HCT116 (cell line): ENCODE measurements around the gene COL7A1. TPM values are rescaled to one million over a fixed set of nuclear protein-coding genes. Genes with fewer than 3 reads are reported as not detected.
A peak's percentile ranks its signal among the peaks of the same experiment; 100 is the strongest.

Experiments used
- ATAC-seq: fragments of 200-7000 bp; cut with Tn5 transposase; 2 replicates; pipeline ENCODE4 v1.9.1; 2020; ENCODE audit warnings: mild to moderate bottlenecking, moderate library complexity
- BruUV-seq: library from RNA; stranded (reverse); fragments of 400-500 nt; replicated peaks from 2 replicates; lab custom pipeline; 2021; lab: Mats Ljungman, UMichigan
- CTCF ChIA-PET: fragments of 300-600 bp; sonication (Branson Sonifier 250); formaldehyde crosslinking; loops from one replicate; lab custom pipeline; 2021; ENCODE audit warnings: antibody characterized with exemption; lab: Charles Lee
- POLR2A ChIA-PET: fragments of 300-600, 350-600 bp; sonication (Branson Sonifier 250); formaldehyde crosslinking; loops from one replicate; lab custom pipeline; 2021; ENCODE audit warnings: antibody characterized with exemption; lab: Charles Lee
- RAD21 ChIA-PET, 2 experiments: fragments of 300-600 bp; sonication (Branson Sonifier 250); formaldehyde crosslinking; loops; one replicate each; lab custom pipeline; 2023; ENCODE audit warnings: low total read pairs in 2 of 2; ENCODE audit not compliant: uncharacterized antibody in 2 of 2, unreplicated experiment in 2 of 2, low non-redundant PET in 1 of 2; lab: Charles Lee
- DNase-seq: peaks from one replicate; pipeline ENCODE4 v3.0.0-alpha.2; 2010; ENCODE audit warnings: low read depth, low spot score
- H2AFZ ChIP-seq: fragments of 200-600 bp; shearing (Covaris generic), sonication (generic); 2 replicates; pipeline ENCODE4 v1.6.1; 2017; ENCODE audit warnings: low read depth, mixed run types, mixed read lengths, antibody characterized with exemption, low read length; ENCODE audit not compliant: poor library complexity, severe bottlenecking
- H3K27ac ChIP-seq: 2 replicates; pipeline ENCODE4 v1.5.1; 2012; ENCODE audit warnings: low read depth, low read length
- H3K27me3 ChIP-seq: fragments of 200-600 bp; sonication (generic); 2 replicates; pipeline ENCODE4 v1.6.1; 2016; ENCODE audit warnings: mixed run types, low read length, mixed read lengths; ENCODE audit not compliant: insufficient read depth
- H3K36me3 ChIP-seq, 2 experiments: fragments of 200-500 bp in 1 of 2; fragments of 200-600 bp in 1 of 2; sonication (Bioruptor generic) in 1 of 2; sonication (generic) in 1 of 2; 2 replicates each; pipeline versions ENCODE4 v1.5.1 to v1.6.1; 2014 to 2016; ENCODE audit warnings: low read length in 2 of 2, inconsistent platforms in 1 of 2, mixed read lengths in 1 of 2, mixed run types in 1 of 2; ENCODE audit not compliant: insufficient read depth in 2 of 2, control insufficient read depth in 1 of 2
- H3K4me1 ChIP-seq, 2 experiments: fragments of 200-600 bp in 1 of 2; sonication (generic) in 1 of 2; 2 replicates each; pipeline versions ENCODE4 v1.5.1 to v1.6.1; 2012 to 2017; ENCODE audit warnings: low read length in 2 of 2, inconsistent platforms in 1 of 2, mild to moderate bottlenecking in 1 of 2, mixed read lengths in 1 of 2, mixed run types in 1 of 2, moderate library complexity in 1 of 2; ENCODE audit not compliant: insufficient read depth in 2 of 2, control insufficient read depth in 1 of 2
- H3K4me2 ChIP-seq: fragments of 200-600 bp; sonication (generic); 2 replicates; pipeline ENCODE4 v1.6.1; 2017; ENCODE audit warnings: mixed run types, low read length, mixed read lengths
- H3K4me3 ChIP-seq, 2 experiments: fragments of 200-600 bp in 1 of 2; sonication (generic) in 1 of 2; replicated peaks in 1 of 2; 2 replicates each; pipeline ENCODE4 v1.5.1; 2011 to 2016; ENCODE audit warnings: low read length in 2 of 2, control low read depth in 1 of 2, low read depth in 1 of 2, mild to moderate bottlenecking in 1 of 2, mixed read lengths in 1 of 2, mixed run types in 1 of 2
- H3K79me2 ChIP-seq: fragments of 200-600 bp; sonication (generic); 2 replicates; pipeline ENCODE4 v1.6.1; 2017; ENCODE audit warnings: mild to moderate bottlenecking, mixed run types, low read length, moderate library complexity, mixed read lengths; ENCODE audit not compliant: insufficient read depth
- H3K9ac ChIP-seq: fragments of 200-600 bp; sonication (generic); 2 replicates; pipeline ENCODE4 v1.6.1; 2016; ENCODE audit warnings: low read length, mixed read lengths
- H3K9me2 ChIP-seq: fragments of 200-600 bp; sonication (generic), shearing (Covaris generic); 2 replicates; pipeline ENCODE4 v1.6.1; 2017; ENCODE audit warnings: mixed run types, mild to moderate bottlenecking, moderate library complexity; ENCODE audit not compliant: insufficient read depth
- H3K9me3 ChIP-seq, 2 experiments: fragments of 200-500 bp in 1 of 2; fragments of 200-600 bp in 1 of 2; sonication (Bioruptor generic) in 1 of 2; sonication (generic) in 1 of 2; 2 replicates each; pipeline ENCODE4 v1.6.1; 2014 to 2017; ENCODE audit warnings: low read length in 2 of 2, mixed read lengths in 2 of 2, inconsistent platforms in 1 of 2, low read depth in 1 of 2, mild to moderate bottlenecking in 1 of 2, mixed run types in 1 of 2, moderate library complexity in 1 of 2; ENCODE audit not compliant: control insufficient read depth in 1 of 2, insufficient read depth in 1 of 2
- H4K20me1 ChIP-seq: fragments of 200-600 bp; sonication (generic), shearing (Covaris generic); 2 replicates; pipeline ENCODE4 v1.6.1; 2017; ENCODE audit warnings: mixed run types, mild to moderate bottlenecking, moderate library complexity; ENCODE audit not compliant: insufficient read depth
- CBX3 ChIP-seq: IDR thresholded peaks from 2 replicates; pipeline ENCODE4 v1.6.1; 2012; ENCODE audit warnings: low read depth
- CEBPB ChIP-seq: IDR thresholded peaks from 2 replicates; pipeline ENCODE4 v1.6.1; 2012; ENCODE audit warnings: low read depth
- ELF1 ChIP-seq: IDR thresholded peaks from 2 replicates; pipeline ENCODE4 v1.6.1; 2012; ENCODE audit warnings: low read depth, borderline replicate concordance
- EZH2 ChIP-seq: fragments of 200-600 bp; sonication (generic); IDR thresholded peaks from 2 replicates; pipeline ENCODE4 v1.6.1; 2017; ENCODE audit warnings: antibody characterized with exemption, mixed run types
- EZH2phosphoT487 ChIP-seq: fragments of 200-600 bp; IDR thresholded peaks from 2 replicates; pipeline ENCODE4 v1.6.1; 2018; ENCODE audit warnings: antibody characterized with exemption, borderline replicate concordance
- JUND ChIP-seq: IDR thresholded peaks from 2 replicates; pipeline ENCODE4 v1.6.1; 2012
- POLR2A ChIP-seq: IDR thresholded peaks from 2 replicates; pipeline ENCODE4 v1.7.0; 2011; ENCODE audit warnings: borderline replicate concordance; ENCODE audit not compliant: insufficient read depth, insufficient read length; ENCODE audit errors: extremely low read depth
- POLR2AphosphoS5 ChIP-seq: IDR thresholded peaks from 2 replicates; pipeline ENCODE4 v1.6.1; 2011; ENCODE audit warnings: mild to moderate bottlenecking, low read depth, low read length, moderate library complexity
- RAD21 ChIP-seq: IDR thresholded peaks from 2 replicates; pipeline ENCODE4 v1.6.1; 2012; ENCODE audit warnings: low read depth, mild to moderate bottlenecking
- SIN3A ChIP-seq: IDR thresholded peaks from 2 replicates; pipeline ENCODE4 v1.6.1; 2012; ENCODE audit warnings: low read depth
- SRF ChIP-seq: IDR thresholded peaks from 2 replicates; pipeline ENCODE4 v1.6.1; 2012; ENCODE audit warnings: low read depth
- YY1 ChIP-seq: IDR thresholded peaks from 2 replicates; pipeline ENCODE4 v1.6.1; 2011; ENCODE audit warnings: low read length, low read depth, moderate library complexity, mild to moderate bottlenecking; ENCODE audit not compliant: insufficient replicate concordance; ENCODE audit errors: extremely low read depth
- ZBTB33 ChIP-seq: IDR thresholded peaks from 2 replicates; pipeline ENCODE4 v1.6.1; 2011; ENCODE audit warnings: mild to moderate bottlenecking, low read length, moderate library complexity; ENCODE audit not compliant: insufficient replicate concordance; ENCODE audit errors: extremely low read depth
- ZFX ChIP-seq: fragments of 450-650 bp; IDR thresholded peaks from 2 replicates; pipeline ENCODE4 v1.6.1; 2017
- ZNF274 ChIP-seq: fragments of 200-500 bp; sonication (Bioruptor generic); IDR thresholded peaks from 2 replicates; pipeline ENCODE4 v1.6.1; 2014; ENCODE audit warnings: mild to moderate bottlenecking, low read depth, low read length, inconsistent platforms
- intact Hi-C: fragments of 100-400 bp; cut with micrococcal nuclease; formaldehyde crosslinking; loops from 2 replicates; pipeline ENCODE4 v1.10.0; 2022
- total RNA-seq: library from RNA; stranded (reverse); gene quantifications from one replicate; pipeline ENCODE4 v1.2.1, GENCODE V29; 2021; ENCODE audit not compliant: unreplicated experiment
- TF ChIP-seq, protein P1 (sequence below): IDR thresholded peaks from 2 replicates; pipeline ENCODE4 v1.6.1; 2012

COL7A1 gene
- total RNA-seq, 1 experiment from 2014 or later: 11.4 TPM

- ChIA-PET RAD21 (interaction anchor here (0.6 to 1.2 kb wide), 4 partner anchors 84 to 362 kb away, joined by 3 to 4 read pairs (median 4); partner anchors contain the start of gene CCDC51 (in 1 of the 2)), POLR2A (interaction anchor here (0.8 to 2.6 kb wide), 5 partner anchors 78 to 464 kb away, joined by 3 to 10 read pairs (median 4); partner anchors contain the start of genes ATRIP, NDUFAF3 and SLC26A6), CTCF (interaction anchor here (0.7 to 3.5 kb wide), 10 partner anchors 11 to 316 kb away, joined by 3 to 29 read pairs (median 3); partner anchors contain the start of genes SLC26A6 and ZNF589)
- no peaks in the 10 kb centered on the region for H3K9me3 ChIP-seq
- 0 out of 4 replicates have a peak, but pooled peaks cover 2 to 4% of the 10 kb centered on the region in 2 experiments for H3K36me3 ChIP-seq
- H3K4me3 ChIP-seq: peak within 1 kb of the TSS; percentile 68 to 82
- ATAC-seq: peak; percentile 86
- H2AFZ ChIP-seq: peak within 1 kb of the TSS; percentile 35
- no peaks in the 10 kb centered on the region for H4K20me1 ChIP-seq
- peak within 1 kb of the TSS; percentile 98 for H3K4me2 ChIP-seq
- H3K9me2 ChIP-seq: no peaks in the 10 kb centered on the region
- TSS peak; percentile 97 for BruUV-seq
- TF ChIP-seq YY1 (peak; percentile 59), JUND (no peak), ZBTB33 (no peak), SRF (no peak), EZH2phosphoT487 (no peak), CEBPB (no peak), EZH2 (no peak), POLR2AphosphoS5 (peak; percentile 76; the same call in 1 of the 2 replicates), SIN3A (no peak), CBX3 (no peak), POLR2A (peak; percentile 60), RAD21 (no peak), ELF1 (no peak), ZFX (peak; percentile 22; the same call in 1 of the 2 replicates), ZNF274 (no peak)
- TF ChIP-seq, protein P1, sequence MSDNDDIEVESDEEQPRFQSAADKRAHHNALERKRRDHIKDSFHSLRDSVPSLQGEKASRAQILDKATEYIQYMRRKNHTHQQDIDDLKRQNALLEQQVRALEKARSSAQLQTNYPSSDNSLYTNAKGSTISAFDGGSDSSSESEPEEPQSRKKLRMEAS: no peak
- peak; percentile 99 for DNase-seq
- intact Hi-C loops: loop anchor here (2.0 to 10.0 kb wide), 3 partner anchors 50 to 108 kb away; partner anchors contain the start of genes CELSR3, SLC26A6 and UQCRC1
- H3K27ac ChIP-seq: peak within 1 kb of the TSS; percentile 94
- no peaks in the 10 kb centered on the region for H3K27me3 ChIP-seq
- peaks cover 28 to 68% of the 10 kb centered on the region in 2 experiments for H3K4me1 ChIP-seq
- H3K9ac ChIP-seq: peak within 1 kb of the TSS; percentile 84
- peaks cover 22% of the 10 kb centered on the region; the same call in 1 of the 2 replicates for H3K79me2 ChIP-seq
These were observed 38.1 kb downstream of the COL7A1 start, which contains the start of gene PFKFB4 for GRCh38 chr3:48556796-48557626. TSS of gene PFKFB4 (minus strand) at chr3:48556803. CDS start at chr3:48556777, 26 bp downstream.
